NCI-H1105 (cell line): Measurements from ENCODE around the gene RBM12.
A peak's percentile ranks its signal among the peaks of the same experiment; 100 is the strongest.

Source experiments
- DNase-seq: peaks from one replicate; lab custom pipeline; 2025; lab: John Stamatoyannopoulos, UW

The RBM12 gene

DNA sequence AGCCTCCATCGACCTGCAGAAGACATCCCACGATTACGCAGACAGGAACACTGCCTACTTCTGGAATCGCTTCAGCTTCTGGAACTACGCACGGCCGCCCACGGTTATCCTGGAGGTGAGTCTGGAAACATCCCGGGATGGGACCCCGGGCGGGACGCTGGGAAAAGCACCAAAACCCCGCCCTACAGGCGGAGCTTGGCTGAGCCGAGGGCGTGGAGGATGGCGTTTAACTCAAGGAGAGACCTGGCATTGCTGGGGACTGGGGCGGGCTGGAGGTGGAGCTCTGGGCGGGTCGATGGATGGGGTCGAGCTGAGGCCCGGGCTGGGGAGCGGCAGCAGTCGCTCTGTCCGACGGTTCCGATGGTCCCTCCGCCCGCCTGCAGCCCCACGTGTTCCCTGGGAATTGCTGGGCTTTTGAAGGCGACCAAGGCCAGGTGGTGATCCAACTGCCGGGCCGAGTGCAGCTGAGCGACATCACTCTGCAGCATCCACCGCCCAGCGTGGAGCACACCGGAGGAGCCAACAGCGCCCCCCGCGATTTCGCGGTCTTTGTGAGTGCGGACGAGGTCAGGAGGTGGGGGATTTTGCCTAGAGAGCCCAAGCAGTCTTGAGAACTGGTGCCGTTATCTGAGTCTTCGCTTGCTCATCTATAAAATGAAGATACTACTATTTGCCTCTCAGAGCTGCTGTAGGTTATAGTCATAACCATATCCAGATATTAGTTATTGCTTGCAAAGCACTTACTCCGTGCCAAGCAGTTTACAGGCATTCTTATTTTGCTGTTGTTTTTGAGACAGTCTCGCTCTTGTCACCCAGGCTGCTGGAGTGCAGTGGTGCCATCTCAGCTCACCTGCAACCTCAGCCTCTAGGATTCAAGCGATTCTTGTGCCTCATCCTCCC, 45.3 kb downstream of the RBM12 start:
- DNase-seq = peak; percentile 76

DNA sequence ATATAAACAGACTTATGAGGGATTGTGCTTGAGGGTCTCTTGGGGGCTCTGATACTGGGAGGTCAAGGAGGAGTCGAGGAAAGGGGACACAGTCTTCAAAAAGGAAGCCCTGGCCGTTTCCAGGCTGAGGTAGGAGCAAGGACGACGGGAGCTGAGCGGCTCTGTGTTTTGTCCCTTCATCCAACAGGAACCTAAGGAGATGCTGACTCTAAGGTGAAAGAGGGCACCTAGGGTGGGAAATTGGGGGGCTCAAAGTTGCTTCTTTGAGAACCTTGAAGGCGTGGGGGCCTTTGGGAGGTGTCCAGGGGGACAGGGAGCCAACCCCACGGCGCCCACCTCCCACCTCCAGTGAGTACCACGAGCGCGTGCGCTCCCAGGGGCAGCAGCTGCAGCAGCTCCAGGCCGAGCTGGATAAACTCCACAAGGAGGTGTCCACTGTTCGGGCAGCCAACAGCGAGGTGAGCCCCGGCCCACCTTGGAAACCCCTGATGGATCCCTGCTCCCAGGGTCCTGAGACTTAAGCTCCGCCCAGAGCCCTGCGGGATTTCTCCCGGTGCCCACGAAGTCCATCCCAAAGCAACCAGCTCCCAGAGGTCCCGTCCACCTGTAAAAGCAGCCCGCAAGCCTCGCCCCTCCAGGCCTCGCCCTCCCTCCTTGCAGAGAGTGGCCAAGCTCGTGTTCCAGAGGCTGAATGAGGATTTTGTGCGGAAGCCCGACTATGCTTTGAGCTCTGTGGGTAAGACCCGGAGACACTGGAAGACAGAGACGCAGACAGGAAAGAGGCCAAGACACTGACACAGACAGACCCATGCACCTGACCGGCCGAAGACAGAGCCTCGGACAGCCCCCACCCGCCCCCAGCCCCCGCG, 46.2 kb downstream of the RBM12 start:
- DNase-seq = no peak

DNA sequence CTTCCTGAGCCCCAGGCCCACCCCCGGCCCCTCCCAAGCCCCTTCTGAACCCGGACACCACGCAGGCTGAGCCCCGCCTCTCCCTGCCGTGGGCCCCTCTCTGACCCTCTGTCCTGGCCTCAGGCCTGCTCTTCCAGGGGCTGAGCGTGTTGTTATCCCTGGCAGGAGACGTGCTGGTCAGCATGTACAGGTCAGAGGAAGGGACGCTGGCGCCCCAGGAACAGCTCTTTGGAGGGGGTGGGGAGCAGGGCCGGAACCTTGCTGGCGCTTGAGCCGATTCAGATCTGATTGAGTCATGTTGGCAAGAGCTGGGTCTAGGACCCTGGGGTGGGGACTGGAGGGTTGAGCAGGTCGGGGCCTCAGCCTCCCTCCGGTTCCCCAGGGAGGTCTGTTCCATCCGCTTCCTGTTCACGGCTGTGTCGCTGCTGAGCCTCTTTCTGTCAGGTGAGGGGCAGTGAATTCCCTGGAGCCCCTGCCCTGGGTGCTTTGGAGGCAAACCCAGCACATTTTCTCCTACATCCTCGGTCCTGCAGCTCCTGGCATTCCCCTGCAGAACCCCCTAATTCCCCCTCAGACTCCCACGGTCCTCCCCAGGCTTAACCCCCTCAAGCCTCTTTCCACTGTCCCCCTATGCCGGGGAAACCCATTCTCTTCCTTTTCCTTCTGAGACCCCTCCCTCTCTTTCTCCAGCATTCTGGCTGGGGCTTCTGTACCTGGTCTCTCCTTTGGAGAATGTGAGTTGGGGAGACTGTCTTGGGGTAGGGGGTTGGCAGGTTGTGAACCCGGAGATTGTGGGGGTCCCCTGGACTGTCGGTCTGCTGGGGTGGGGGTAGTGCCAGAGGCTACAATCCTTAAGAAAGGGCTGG, 47.1 kb downstream of the RBM12 start:
- peak; percentile 78 for DNase-seq

DNA sequence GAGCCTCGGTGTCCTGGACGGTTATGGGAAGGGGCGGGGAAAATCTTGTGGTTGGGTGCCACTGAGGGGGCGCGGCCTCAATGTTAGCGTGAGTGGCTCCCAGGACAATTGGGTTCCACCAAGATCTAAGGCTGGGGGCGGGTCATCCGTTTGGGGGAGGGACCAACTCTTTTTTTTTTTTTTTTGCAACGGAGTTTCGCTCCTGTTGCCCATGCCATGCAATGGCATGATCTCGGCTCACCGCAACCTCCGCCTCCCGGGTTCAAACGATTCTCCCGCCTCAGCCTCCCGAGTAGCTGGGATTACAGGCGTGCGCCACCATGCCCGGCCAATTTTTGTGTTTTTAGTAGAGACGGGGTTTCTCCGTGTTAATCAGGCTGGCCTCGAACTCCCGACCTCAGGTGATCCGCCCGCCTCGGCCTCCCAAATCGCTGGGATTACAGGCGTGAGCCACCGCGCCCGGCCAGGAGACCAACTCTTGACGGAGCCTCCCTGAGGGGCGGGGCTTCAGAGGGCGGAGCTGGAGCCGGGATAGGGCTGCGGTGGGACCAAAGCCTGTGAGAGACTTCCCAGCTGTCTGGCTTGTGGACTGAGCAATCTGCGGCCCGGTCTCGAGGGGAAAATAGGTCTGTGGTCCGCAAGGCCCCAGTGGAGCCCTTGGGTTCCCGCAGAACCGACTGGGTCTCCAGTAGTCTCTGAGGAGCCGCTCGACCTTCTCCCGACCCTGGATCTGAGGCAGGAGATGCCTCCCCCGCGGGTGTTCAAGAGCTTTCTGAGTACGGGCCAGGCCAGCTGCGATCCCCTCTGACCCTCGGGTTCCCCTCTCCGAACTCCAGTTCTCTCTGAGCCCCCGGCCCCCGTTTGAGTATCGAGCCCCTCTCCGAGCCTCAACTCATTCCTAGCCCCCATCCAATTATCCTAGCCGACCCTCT, 48.0 kb downstream of the RBM12 start:
- peak; percentile 16 for DNase-seq

DNA sequence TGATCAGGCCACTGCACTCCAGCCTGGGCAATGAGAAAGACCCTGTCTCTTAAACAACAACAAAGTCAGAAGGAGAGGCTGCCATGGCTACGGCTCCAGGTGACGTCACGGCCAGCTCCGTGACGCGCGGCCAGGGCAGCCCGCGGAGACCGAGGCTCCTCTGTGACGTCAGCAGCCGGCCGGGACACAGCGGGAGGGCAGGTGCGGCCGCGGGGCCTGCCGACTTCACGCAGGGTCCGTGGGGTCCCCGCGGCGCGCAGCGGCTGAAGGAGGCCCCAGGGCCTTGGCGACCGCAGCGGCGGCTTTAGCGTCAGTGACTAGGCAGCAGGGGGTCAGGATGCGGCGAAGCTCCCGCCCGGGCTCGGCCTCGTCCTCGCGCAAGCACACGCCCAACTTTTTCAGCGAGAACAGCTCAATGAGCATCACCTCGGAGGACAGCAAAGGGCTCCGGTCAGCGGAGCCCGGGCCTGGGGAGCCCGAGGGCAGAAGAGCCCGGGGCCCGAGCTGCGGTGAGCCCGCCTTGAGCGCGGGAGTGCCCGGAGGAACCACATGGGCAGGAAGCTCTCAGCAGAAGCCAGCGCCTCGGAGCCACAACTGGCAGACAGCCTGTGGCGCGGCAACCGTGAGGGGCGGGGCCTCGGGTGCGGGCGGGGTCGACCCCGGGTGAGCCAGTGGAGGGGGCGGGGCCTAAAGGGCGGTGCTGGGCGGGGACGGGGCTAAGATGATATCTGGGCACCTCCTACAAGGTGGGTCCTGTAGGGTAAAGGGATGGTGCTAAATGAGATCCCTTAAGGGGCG, 48.8 kb downstream of the RBM12 start, which contains the start of gene SPAG4:
TSS of gene SPAG4 (plus strand) at position 163 of the 798 bp plus-strand sequence. CDS start at position 338, 175 bp downstream.
- DNase-seq = peak; percentile 97

DNA sequence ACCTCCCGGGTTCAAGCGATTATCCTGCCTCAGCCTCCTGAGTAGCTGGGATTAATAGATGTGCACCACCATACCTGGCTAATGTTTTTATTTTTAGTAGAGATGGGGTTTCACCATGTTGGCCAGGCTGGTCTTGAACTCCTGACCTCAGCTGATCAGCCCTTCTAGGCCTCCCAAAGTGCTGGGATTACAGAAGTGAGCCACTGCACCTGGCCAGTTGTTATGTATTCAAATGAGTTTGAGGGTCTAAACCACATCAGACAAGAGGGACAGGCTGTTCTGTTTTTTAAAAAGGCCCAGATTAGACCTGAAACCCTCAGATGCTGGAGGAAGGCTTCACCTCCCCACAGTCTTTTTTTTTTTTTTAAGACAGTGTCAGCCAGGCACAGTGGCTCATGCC, 53.2 kb downstream of the RBM12 start:
- no peak for DNase-seq

DNA sequence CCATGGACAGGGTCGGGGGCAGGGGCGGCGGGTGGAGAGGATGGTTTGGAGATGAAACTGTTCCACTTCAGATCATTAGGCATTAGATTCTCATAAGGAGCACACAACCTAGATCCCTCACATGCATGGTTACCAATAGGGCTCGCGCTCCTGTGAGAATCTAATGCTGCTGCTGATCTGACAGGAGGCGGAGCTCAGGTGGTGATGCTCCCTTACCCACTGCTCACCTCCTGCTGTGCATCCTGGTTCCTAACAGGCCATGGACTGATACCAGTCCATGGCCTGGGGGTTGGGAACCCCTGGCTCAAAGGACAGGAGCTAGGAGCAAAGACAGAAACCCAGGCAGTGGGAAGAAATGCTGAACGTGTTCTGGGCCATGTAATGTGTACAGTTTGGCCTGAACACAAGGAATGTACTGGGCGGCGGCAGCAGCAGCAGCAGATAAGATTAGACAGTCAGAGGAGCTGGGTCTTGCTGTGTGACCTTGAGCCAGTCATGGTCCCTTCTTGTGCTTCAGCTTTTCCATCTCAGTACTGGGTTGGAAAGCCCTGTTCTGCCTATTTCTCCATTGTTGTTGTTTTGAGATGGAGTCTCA, 53.8 kb downstream of the RBM12 start:
- no peak for DNase-seq

DNA sequence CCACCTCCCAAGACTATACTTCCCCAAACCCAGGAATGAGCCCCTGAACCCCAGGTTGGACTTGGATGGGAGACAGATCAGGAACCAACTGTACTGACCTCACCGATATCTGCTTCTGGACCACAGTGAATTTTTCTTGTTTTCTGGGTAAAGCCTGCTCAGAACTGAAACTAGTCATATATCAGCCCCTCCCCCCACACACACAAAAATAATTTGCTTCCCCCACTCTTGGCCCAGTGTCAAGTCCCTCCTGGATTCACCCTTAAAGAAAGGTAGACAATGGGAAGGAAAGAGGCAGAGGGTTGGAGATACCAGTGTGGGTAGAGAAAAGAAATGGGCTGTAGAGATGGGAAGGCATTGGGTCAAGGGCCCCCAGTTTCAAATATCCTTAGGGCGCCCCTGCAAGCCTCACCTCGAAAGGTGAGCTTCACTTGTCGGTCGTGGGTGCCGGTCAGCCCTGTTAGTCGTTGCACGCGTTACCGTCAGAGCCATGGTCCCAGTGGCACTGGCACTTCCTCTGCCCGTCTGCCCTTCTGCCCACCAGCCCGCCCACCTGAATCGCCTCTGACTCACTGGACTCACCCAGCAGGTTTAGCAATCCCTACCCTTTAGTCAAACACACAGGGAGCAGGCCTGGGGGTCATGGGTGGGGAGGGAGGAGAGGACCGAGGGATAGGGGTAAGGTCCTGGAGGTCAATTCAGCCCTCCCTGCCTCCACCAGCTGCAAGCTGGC, 57.5 kb downstream of the RBM12 start:
- DNase-seq = no peak

DNA sequence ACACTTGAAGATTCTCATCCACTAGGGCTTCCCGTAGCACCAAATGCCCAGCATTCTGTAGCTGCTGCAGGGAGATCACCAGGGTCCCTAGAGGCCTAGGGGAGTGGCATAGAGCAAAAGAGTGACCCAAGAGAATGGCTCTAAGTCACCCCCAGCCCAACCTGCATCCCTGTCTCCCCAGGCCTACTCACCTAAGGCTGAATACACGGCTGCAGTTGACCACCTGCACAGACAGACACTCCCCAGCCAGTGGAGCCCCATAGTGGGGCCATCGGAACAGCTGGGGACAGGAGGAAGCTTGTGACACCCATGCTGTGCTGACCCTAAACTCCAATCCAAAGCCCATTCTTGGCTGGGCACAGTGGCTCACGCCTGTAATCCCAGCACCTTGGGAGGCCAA, 58.6 kb downstream of the RBM12 start:
- no peak for DNase-seq

DNA sequence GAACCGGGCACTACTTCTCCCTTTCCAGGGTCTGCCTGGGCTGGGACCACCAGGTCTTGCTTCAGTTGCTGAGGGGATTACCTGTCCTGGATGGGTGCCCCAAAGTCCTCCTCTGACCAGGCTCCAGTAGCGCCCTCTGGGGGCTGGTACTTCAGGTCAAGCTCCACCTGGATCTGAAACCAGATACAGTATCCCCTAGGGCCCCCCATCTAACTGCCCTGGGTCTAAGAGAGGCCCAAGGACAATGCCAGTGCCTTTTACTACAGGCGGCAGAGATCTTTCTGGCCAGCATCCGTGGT, 60.3 kb downstream of the RBM12 start:
- no peak for DNase-seq

DNA sequence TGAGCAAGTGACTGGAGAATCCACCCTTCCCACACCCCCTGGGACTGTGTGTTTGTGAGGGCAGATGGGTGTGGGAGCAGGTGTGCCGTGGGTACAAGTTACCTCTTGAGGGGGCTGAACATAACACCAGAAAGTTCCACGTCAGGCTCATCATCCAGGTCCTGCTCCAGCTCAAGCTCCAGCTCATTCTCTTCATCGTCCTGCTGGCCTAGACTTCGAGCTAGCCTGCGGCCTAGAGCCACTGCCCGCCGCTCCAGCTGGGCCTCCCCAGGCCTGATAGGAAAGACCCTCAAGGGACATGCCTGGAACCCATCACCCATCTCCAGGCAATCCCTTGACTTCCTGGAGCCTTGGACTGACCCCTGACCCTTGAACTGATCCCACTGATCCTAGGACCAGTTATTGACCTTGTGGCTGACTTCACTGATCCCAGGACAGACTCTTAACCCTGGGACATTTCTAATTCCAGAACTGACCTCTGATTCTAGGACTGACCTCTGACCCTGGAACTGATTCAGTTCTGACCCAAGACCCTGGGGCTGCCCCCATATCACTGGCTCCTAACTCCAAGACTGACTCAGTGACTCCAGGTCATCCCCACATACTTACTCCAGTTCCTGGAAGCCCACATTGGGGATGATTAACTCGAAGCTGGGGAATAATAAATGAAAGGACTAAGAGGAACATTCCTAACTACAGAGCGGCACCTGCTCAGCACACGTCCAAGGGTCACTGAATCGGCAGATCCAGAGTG, 60.8 kb downstream of the RBM12 start:
- DNase-seq = no peak

DNA sequence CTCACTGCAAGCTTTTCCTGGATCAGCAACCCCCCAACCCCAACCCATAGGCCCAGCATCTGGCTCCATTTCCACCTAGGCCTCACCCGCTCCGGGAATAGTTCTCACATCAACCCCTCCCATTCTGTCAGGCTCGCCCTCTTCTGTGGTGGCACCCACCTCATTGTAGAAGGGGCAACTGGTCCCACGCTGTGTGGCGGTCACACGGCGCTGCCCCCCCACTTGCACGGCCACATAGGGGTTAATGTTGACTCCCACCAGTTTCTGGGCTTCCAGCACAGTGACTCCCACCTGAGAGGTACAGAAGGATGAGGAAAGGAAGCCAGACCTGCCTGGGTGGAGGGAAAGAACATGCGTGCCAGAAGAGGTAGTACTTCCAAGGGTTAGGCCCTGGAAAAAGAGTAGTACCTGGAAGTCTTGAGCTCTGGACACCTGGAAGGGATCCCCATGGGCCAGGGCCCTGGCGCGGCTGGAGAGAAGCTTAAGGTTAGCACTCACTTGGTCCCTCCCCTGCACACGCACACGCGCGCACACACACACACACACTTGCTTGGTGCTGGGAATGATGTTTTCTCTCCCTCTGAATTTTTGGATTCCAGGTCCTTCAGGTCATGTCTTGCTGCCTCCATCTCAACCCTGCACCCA, 61.7 kb downstream of the RBM12 start:
- DNase-seq = no peak

DNA sequence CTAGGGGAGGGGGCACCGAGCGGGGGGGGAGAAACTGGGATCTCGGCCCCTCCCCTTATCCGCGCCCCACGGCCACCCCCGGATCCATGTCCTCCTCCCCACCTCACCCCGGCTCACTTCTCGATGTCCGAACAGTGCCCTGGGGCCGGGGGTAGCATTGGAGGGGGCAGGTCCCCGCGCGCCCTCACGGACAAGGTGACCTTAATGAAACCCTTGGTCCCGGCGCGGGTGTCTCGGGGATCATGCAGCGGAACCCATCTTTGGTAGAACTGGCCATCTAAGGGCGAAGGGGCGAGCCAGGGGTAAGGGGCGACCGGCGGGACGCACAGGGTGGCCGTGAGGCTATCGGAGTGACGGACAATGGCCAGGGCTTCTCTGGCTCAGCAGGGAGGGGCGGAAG, 62.7 kb downstream of the RBM12 start:
- DNase-seq = no peak

DNA sequence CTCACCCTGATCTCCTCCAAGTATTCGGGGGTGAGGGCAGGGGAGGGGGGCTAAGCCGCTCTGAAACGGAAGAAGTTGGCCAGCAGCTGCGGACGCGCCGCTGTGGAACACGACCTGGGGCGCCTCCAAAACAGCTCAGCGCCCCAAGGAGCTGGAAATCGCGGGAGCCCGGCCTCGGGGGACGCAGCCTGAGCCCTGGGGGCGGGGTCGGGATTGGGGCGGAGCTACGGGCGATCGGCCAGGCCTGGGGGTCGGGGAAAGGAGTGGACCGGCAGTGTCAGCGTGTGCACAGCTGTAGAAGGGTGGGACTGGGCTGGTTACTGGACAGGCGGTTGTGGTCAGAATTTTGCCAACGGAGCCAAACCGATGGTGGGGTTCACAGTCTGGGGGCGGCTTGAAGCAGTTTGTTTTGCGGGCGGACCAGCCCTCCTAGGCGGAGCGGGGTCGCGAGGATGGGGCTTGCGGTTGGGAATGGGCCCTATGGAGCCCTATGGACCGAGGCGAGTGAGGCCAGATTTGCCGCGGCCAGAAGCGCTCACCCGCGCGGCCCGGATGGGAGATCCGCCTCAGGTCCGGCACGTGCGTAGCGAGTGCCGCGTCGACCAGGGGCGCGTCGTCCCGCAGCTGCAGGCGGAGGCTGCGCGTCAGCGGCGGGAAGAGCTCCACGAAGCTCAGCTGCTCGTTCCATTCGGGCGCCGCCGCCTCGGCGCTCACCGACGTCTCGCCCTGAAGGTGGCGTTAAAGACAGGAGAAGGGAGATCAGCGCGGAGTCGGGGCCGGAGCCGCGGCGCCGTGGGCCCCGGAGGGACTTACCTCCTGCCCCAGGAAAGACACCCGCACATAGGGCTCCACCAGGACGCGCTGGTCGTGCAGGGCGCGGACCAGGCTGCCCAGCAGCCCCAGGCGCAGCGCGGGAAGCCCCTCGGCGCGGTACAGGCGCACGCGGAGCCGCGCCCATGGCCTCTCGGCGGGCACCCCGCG, 63.4 kb downstream of the RBM12 start:
- peak; percentile 17 for DNase-seq

DNA sequence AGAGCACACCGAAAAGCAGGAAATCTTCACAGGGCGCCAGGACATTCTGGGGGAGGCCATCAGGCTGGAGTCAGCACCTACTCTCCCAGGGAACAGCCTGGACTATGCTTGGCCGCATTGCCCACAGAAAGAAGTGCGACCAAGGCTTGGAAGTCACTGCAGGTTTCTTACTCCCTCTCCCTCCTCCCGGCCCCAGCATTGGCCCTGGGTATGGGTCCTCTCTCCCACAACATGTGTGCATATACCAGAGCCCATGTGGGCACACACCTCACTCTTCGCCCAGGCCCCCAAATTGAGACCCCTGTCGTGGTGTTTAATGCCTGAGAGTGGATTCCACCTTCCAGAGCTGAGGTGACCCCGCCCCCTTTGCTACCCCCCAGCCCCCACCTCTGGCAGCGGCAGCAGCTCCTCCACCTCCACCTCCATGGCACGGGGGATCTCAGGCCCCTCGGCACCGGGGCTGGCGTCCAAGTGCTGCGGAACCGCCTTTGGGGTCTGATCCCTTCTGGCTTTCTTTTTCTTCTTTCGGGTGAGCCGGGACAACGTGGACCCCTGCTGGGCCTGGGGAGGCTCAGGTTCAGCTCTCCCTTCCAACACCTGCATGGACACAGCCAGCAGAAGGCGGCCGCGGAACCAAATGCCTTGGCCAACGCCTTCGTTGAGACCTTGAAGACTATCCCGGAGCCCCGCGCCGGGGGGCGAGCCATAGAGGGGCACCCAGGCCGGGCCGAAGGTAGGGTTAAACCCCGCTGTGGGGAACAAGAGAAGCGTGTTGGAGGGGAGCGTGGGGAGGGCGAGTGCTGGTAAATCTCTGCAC, 64.3 kb downstream of the RBM12 start:
- no peak for DNase-seq

DNA sequence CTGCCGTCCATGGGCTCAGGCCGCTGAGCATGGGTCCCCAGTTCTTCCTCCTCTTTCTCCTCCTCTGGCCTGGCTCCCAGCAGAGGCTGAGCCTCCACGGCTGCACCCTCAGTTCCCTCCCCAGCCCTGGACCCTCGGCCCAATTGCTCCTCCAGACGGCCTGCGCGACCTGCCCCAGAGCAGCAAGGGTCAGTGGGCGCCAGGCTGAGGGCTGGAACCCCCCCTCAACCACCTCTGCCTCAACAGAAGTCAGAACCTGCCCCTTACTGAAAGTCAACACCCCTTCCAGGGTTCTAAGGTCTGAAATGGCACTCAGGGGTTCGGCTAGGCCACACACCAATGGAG, 65.0 kb downstream of the RBM12 start:
- DNase-seq = no peak
